Measurements from ENCODE around the gene DNAAF5.
A peak's percentile ranks its signal among the peaks of the same experiment; 100 is the strongest.

The DNAAF5 gene

DNA sequence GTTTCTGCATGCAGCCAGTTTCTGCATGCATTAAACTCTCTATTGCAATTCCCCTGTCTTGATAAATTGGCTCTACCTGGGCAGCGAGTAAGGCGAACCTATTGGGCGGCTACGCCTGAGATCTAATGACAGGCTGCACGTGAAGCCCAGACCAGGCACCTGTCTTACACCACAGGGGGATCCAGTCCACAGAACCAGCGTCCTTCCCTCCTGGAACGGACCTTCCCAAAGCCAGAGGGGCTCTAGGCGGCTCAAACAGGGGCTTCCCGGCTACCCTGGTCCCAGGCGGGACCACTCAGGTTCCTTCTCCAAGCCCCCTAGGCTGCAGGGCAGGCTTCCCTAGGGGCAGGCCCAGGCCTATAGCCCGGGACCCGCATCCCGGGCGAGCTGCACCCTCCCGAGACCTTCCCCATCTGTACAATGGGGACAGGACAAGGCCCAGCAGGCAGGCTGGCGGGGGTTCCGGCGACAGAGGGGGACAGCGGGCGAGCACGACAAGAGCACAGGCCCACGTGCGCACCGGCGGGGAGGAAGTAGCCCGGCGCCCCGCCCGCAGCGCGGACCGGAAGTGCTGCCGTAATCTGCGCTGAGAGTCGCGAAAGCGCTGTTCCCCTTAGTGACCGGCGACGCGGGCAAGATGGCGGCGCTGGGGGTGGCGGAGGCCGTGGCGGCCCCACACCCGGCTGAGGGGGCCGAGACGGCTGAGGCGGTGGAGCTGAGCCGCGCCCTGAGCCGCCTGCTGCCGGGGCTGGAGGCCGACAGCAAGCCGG is at the start of gene DNAAF5:
TSS of gene DNAAF5 (plus strand) at position 616 of the 770 bp plus-strand sequence. CDS start at position 638, 22 bp downstream.
- DNase-seq, result peak; percentile 85 to 87

GRCh38 chr7:676972-677385 is 49.5 kb upstream of the DNAAF5 start:
- DNase-seq, result no peak

DNA sequence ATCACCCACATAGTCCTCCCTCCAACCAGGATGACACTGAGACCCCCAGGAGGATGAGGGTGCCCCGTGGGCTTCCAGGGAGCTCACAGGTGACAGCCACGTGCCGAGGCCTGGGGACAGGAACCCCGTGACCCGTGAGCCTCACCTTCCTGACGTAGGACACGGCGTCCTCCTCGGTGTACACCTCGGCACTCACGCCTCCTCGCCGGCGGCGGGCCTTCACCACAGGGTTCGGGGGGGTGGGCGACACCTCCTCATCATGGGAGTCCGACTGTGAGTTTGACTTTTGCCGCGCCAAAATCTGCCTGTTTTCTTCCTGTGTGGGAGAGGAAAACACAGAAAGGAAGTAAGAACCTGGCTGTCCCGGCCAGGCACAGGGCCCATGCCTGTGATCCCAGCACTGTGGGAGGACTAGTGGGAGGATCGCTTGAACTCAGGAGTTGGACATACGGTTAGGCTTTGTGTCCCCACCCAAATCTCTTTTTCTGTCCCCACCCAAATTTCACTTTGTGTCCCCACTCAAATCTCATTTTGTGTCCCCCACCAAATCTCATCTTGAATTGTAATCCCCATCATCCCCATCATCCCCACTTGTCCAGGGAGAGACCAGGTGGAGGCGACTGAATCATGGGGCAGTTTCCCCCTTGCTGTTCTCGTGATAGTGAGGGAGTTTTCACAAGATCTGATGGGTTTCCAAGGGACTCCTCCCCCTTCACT is 45.9 kb upstream of the DNAAF5 start:
- DNase-seq, result no peak

DNA sequence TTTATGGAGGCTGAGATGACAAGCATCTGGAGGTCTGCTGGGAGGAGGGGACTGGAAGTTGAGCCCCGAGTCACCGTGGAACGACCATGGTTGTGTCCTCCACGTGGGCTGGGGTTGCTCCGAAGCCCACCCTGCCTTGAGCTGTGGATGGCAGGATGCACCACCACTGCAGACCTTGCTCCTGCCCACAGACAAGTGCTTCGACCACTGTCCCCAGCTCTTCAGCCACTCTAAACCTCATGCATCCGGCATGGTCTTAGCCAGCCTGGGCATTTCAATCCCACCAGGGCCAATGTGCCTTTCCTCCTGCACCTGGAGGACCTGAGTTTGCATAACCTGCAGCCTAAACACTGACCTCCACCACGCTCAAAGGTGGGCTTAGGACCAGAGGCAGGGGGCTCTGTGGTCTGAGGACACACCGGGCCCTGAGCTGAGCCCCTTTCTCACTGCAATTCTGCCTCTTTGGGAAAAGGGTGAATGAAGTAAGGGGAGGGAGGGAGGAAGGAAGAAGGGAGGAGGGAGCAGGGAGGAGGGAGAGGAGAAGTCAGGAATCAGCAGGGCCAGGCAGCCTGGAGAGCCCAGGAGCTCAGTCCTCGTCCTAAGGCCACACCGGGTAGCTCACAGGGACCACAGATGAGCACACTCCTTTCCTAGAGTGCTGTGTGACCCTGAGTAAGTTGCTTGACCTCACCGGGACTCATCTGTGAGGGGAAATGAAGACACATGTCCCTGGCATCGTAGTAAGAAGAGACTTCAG is 44.8 kb upstream of the DNAAF5 start:
- no peak for DNase-seq

DNA sequence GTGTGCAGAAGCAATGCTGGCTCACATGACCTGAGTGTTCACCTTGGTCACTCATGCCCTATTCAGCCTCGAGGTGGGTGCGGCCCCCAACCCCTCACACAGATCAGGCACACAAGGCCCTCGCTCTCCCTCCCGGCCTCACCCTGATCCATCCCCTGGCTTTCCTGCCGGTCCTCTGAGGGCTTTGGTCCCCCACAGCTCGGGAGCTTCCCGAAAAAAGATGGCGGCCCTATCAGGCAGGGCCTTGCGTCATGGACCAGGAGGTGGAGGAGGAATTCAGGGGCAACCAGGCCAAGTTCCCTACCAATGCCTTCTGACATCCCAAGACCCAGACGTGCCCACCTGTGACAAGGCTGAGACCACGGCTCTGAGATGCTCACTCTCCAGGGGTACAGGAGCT is 43.7 kb upstream of the DNAAF5 start:
- no peak for DNase-seq

- DNase-seq, result no peak
Measured at GRCh38 chr7:683526-684205, 42.8 kb upstream of the DNAAF5 start.

GRCh38 chr7:684416-684815 is 42.1 kb upstream of the DNAAF5 start:
- no peak for DNase-seq

DNA sequence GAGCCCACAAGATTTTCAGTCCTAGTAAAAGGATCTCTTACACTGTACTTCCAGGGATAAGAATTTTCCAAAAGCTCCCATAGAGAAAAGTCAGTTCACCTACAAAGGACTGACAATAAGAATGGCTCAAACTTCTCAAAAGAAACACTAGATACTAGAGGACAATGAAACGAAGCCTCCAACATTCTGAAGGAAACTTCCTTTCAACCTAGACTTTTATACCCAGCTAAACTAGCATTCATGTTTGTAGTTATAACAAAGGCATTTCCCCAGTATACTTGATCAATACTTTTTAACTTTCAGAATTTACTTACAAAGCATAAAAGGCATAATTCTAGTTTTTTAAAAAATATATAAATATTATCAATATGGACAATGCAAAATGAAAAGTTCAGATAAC is 41.0 kb upstream of the DNAAF5 start:
- no peak for DNase-seq

DNA sequence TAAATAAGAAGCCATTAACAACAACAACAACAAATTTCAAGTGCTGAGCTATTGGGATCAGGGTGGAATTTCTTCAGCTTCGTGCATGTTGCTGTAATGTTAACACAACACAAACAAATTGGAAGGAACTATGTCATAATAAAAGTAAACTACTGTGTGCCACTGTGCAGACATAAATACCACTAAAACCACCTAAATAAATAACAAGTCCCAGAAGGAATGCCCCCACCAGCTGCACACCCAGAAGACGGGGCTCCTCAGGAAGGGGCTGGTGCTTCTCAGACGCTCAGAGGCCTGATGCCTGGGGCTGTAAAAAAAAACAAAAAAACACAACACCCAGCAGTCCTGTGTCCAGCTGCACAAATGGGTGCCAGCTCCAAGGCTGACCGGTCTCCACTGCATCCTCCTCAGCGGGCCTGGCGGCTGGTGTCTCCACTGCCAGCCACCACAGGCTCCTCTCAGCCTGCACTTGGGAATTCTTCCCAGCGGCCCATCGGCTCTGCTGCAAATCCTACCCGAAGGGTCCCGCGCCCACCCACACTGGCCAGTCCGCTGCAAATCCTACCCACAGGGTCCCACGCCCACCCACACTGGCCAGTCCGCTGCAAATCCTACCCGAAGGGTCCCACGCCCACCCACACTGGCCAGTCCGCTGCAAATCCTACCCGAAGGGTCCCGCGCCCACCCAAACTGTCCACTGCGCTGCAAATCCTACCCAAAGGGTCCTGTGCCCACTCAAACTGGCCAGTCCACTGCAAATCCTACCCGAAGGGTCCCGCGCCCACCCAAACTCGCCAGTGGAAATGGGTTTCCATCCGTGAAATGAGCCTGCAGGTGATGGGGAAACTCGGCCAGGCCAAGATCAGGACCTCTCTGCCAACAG is 35.8 kb upstream of the DNAAF5 start:
- DNase-seq, result no peak

- DNase-seq, result no peak
Measured at GRCh38 chr7:691361-692045, 35.0 kb upstream of the DNAAF5 start.

GRCh38 chr7:693280-693679 is 33.2 kb upstream of the DNAAF5 start:
- no peak for DNase-seq

GRCh38 chr7:696426-696811 is 30.1 kb upstream of the DNAAF5 start:
- no peak for DNase-seq

DNA sequence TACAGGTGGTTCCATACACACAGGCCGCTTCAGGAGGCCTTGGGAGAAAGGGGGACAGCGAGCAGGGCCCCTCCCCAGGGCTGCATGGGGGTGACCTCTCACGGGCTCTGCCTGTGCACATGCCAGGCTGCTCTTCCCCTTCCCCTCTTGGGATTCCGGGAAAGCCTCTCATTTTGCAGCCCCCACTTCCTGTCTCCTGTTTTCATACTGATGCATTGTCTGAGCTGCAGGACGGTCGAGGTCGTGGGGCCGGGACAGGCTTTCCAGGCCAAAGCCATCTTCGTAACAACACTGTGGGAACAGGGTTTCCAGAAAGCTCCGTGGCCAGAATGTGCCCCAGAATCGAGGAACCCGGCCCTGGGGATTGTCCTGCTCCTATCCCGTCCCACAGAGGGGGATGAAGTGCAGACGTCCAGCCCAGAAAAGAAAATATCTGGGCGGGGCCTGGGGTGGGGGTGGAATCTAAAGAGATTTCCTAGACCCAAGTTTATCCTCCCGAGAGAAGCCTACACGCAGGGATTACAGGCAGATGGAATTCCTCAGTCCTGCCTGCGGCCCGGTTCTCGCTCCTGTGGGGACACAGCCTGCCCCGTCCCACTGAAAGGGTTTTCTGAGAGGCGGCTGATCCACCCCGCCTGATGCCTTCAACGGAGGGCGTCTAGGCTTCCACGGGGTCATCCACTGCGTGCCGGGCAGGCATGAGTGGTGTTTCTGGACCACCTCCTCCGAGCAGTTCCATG is 29.5 kb upstream of the DNAAF5 start:
- DNase-seq, result no peak

DNA sequence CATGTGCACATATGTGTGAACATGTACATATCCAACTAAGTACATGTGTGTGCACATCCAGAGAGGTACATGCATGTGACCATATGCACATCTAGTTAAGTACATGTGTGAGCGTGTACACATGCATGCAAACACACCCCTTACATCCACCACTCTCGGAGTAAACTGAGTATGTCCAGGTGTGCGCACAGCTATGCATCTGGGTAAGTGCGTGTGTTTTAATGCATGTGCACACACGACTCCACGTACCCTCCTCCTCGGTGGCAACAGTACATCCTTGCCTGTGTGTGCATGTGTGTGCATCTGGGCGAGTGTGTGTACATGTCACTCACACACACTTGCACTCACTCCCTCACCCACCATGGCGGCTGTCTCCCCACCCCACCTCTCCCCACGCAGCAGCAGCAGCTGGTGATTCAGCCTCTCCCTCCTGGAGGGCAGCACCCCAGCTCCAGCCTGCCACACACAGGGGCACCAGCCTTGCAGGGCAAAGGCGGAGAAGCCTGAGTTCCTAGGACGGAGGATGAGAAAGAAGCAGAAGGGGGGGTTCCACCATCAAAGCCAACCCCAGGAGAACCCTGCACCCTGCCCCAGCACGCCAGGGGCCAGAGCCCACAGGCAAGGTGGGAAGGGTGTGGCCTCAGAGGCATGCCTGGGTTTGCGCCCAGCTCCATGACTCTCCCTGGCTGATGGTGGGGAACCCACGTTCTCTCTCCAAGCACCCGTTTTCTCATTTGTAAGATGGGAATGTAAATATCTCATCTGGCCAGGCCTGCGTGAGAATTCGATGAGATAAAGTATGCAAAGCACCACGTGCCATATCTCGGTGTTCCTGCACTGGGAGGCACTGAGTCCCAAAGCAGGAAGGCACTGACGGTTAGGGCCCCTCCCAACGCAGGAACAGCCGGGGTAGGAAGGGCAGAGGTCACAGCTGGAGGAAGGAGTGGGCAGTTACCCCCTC is 27.7 kb upstream of the DNAAF5 start:
- DNase-seq, result no peak

GRCh38 chr7:699476-700170 is 26.9 kb upstream of the DNAAF5 start:
- no peak for DNase-seq

GRCh38 chr7:701086-701671 is 25.3 kb upstream of the DNAAF5 start:
- DNase-seq, result no peak

- DNase-seq, result no peak
Measured at GRCh38 chr7:703049-703448, 23.4 kb upstream of the DNAAF5 start.

GRCh38 chr7:706721-707120 is 19.8 kb upstream of the DNAAF5 start:
- no peak for DNase-seq

All from CD4-positive, alpha-beta T cell treated with Interleukin-4 for 1 hour (primary cell).